WTC11 (cell line): Measurements from ENCODE around the gene HHIPL1. TPM values are rescaled to one million over a fixed set of nuclear protein-coding genes. Genes with fewer than 3 reads are reported as not detected.

Source experiments
- ATF1 ChIP-seq: sonication (generic); formaldehyde crosslinking; IDR thresholded peaks from 2 replicates; pipeline ENCODE4 v1.8.1; 2023; ENCODE audit warnings: mild to moderate bottlenecking, moderate library complexity, missing genetic modification reagents
- CREB1 ChIP-seq: sonication (generic); formaldehyde crosslinking; IDR thresholded peaks from 2 replicates; pipeline ENCODE4 v1.8.0; 2023; ENCODE audit warnings: mild to moderate bottlenecking, missing genetic modification reagents
- FOXJ3 ChIP-seq: sonication (generic); formaldehyde crosslinking; IDR thresholded peaks from 2 replicates; pipeline ENCODE4 v1.9.0; 2021; ENCODE audit warnings: missing genetic modification reagents, mild to moderate bottlenecking, borderline replicate concordance
- FOXK1 ChIP-seq: sonication (generic); formaldehyde crosslinking; IDR thresholded peaks from 2 replicates; pipeline ENCODE4 v1.8.0; 2022; ENCODE audit warnings: mild to moderate bottlenecking, moderate library complexity, missing genetic modification reagents
- GABPB1 ChIP-seq: sonication (generic); formaldehyde crosslinking; IDR thresholded peaks from 2 replicates; pipeline ENCODE4 v1.8.1; 2023; ENCODE audit warnings: mild to moderate bottlenecking, missing genetic modification reagents
- IRF2 ChIP-seq: sonication (generic); formaldehyde crosslinking; IDR thresholded peaks from 2 replicates; pipeline ENCODE4 v1.8.0; 2022; ENCODE audit warnings: low read depth, missing genetic modification reagents, borderline replicate concordance
- NFYB ChIP-seq: sonication (generic); formaldehyde crosslinking; conservative IDR thresholded peaks from 2 replicates; pipeline ENCODE4 v1.8.0; 2022; ENCODE audit warnings: low read depth, missing genetic modification reagents
- OVOL2 ChIP-seq: fragments of 250-450 bp; sonication (Bioruptor Pico); IDR thresholded peaks from 2 replicates; pipeline ENCODE4 v1.9.0; 2021; ENCODE audit warnings: mild to moderate bottlenecking, borderline replicate concordance
- SMAD3 ChIP-seq: sonication (generic); formaldehyde crosslinking; IDR thresholded peaks from 2 replicates; pipeline ENCODE4 v1.8.0; 2022; ENCODE audit warnings: missing genetic modification reagents, mild to moderate bottlenecking, borderline replicate concordance
- SOX15 ChIP-seq: fragments of 250-450 bp; sonication (Bioruptor Pico); IDR thresholded peaks from 2 replicates; pipeline ENCODE4 v1.9.0; 2021; ENCODE audit warnings: mild to moderate bottlenecking
- SP1 ChIP-seq: sonication (generic); formaldehyde crosslinking; conservative IDR thresholded peaks from 2 replicates; pipeline ENCODE4 v1.8.1; 2022; ENCODE audit warnings: missing genetic modification reagents
- TCF7 ChIP-seq: sonication (generic); formaldehyde crosslinking; IDR thresholded peaks from 2 replicates; pipeline ENCODE4 v1.8.0; 2022; ENCODE audit warnings: mild to moderate bottlenecking, low read depth, missing genetic modification reagents, moderate library complexity
- TEAD1 ChIP-seq: sonication (generic); formaldehyde crosslinking; IDR thresholded peaks from 2 replicates; pipeline ENCODE4 v1.8.0; 2022; ENCODE audit warnings: mild to moderate bottlenecking, missing genetic modification reagents
- ZBTB21 ChIP-seq: sonication (generic); formaldehyde crosslinking; IDR thresholded peaks from 2 replicates; pipeline ENCODE4 v1.8.1; 2023; ENCODE audit warnings: mild to moderate bottlenecking, missing genetic modification reagents, borderline replicate concordance
- total RNA-seq: library from RNA; stranded (reverse); gene quantifications from 3 replicates; pipeline ENCODE4 v1.2.3, GENCODE V29; 2021
- TF ChIP-seq, protein P1 (sequence below): fragments of 250-450 bp; sonication (Bioruptor Pico); IDR thresholded peaks from 2 replicates; pipeline ENCODE4 v1.9.0; 2021; ENCODE audit warnings: mild to moderate bottlenecking, borderline replicate concordance
- TF ChIP-seq, protein P2 (sequence below): sonication (generic); formaldehyde crosslinking; IDR thresholded peaks from 2 replicates; pipeline ENCODE4 v1.8.1; 2022; ENCODE audit warnings: mild to moderate bottlenecking, moderate library complexity, missing genetic modification reagents
- TF ChIP-seq, protein P3 (sequence below): fragments of 250-450 bp; sonication (Bioruptor Pico); conservative IDR thresholded peaks from 2 replicates; pipeline ENCODE4 v1.9.0; 2021; ENCODE audit warnings: mild to moderate bottlenecking
- TF ChIP-seq, protein P4 (sequence below): sonication (generic); formaldehyde crosslinking; IDR thresholded peaks from 2 replicates; pipeline ENCODE4 v1.8.0; 2022; ENCODE audit warnings: mild to moderate bottlenecking, missing genetic modification reagents
- TF ChIP-seq, protein P5 (sequence below): sonication (generic); formaldehyde crosslinking; IDR thresholded peaks from 2 replicates; pipeline ENCODE4 v1.8.1; 2023; ENCODE audit warnings: mild to moderate bottlenecking, missing genetic modification reagents, moderate library complexity
- TF ChIP-seq, protein P6 (sequence below): sonication (generic); formaldehyde crosslinking; IDR thresholded peaks from 2 replicates; pipeline ENCODE4 v1.8.1; 2023; ENCODE audit warnings: mild to moderate bottlenecking, missing genetic modification reagents, moderate library complexity
- TF ChIP-seq, protein P7 (sequence below): sonication (generic); formaldehyde crosslinking; IDR thresholded peaks from 2 replicates; pipeline ENCODE4 v1.8.0; 2022; ENCODE audit warnings: mild to moderate bottlenecking, missing genetic modification reagents
- TF ChIP-seq, protein P8 (sequence below): sonication (generic); formaldehyde crosslinking; IDR thresholded peaks from 2 replicates; pipeline ENCODE4 v1.8.1; 2022; ENCODE audit warnings: low read depth, missing genetic modification reagents, borderline replicate concordance
- TF ChIP-seq, protein P9 (sequence below): sonication (generic); formaldehyde crosslinking; IDR thresholded peaks from 2 replicates; pipeline ENCODE4 v1.8.1; 2023; ENCODE audit warnings: mild to moderate bottlenecking, missing genetic modification reagents

HHIPL1 gene
- total RNA-seq, 1 experiment from 2014 or later: 1.5 TPM

DNA sequence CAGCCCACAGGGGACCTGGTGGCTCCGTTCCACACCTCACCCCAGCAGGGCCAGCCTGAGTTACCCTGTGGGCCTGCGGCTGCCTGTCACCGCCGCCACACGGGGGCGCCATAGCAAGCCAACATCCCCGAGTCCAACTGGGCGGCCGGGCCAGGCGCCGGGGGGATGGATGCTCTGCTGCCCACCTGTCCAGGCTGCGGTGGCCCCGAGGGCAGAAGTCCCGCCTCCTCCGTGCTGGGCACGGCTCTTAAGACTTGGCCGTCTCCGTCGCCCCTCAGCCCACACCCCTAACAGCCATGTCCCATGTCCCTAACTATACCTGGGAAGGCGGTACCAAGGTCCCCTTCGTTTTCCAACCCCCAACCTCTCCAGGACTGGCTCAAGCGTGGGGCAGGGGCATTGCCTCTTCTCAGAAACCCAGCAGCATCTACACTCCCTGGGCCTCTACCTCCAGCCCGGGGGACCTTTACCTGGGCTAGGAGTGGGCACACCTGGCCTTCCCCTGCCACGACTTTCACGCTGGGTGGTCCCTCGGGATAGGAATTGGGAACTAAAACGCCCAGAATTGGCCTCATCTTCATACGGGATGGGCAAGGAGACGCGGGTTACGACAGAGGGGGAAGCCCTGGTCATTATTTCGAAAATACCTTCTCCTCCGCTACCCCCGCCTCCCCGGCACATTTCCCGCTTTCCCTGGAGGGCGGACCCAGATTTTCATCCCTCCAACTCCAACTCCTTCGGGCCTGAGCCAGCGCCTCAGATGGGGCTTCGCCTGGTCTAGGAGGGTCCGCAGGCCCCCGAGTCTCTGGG, 38.1 kb downstream of the HHIPL1 start (continued):
- TF ChIP-seq, protein P1, sequence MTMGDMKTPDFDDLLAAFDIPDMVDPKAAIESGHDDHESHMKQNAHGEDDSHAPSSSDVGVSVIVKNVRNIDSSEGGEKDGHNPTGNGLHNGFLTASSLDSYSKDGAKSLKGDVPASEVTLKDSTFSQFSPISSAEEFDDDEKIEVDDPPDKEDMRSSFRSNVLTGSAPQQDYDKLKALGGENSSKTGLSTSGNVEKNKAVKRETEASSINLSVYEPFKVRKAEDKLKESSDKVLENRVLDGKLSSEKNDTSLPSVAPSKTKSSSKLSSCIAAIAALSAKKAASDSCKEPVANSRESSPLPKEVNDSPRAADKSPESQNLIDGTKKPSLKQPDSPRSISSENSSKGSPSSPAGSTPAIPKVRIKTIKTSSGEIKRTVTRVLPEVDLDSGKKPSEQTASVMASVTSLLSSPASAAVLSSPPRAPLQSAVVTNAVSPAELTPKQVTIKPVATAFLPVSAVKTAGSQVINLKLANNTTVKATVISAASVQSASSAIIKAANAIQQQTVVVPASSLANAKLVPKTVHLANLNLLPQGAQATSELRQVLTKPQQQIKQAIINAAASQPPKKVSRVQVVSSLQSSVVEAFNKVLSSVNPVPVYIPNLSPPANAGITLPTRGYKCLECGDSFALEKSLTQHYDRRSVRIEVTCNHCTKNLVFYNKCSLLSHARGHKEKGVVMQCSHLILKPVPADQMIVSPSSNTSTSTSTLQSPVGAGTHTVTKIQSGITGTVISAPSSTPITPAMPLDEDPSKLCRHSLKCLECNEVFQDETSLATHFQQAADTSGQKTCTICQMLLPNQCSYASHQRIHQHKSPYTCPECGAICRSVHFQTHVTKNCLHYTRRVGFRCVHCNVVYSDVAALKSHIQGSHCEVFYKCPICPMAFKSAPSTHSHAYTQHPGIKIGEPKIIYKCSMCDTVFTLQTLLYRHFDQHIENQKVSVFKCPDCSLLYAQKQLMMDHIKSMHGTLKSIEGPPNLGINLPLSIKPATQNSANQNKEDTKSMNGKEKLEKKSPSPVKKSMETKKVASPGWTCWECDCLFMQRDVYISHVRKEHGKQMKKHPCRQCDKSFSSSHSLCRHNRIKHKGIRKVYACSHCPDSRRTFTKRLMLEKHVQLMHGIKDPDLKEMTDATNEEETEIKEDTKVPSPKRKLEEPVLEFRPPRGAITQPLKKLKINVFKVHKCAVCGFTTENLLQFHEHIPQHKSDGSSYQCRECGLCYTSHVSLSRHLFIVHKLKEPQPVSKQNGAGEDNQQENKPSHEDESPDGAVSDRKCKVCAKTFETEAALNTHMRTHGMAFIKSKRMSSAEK (CRISPR knock-in tag): no peak
- TF ChIP-seq TCF7 (CRISPR knock-in tag): no peak
- TF ChIP-seq CREB1 (CRISPR knock-in tag): no peak
- TF ChIP-seq, protein P2, sequence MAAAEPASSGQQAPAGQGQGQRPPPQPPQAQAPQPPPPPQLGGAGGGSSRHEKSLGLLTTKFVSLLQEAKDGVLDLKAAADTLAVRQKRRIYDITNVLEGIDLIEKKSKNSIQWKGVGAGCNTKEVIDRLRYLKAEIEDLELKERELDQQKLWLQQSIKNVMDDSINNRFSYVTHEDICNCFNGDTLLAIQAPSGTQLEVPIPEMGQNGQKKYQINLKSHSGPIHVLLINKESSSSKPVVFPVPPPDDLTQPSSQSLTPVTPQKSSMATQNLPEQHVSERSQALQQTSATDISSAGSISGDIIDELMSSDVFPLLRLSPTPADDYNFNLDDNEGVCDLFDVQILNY: 0 out of 2 replicates have a peak, but pooled peaks have one; percentile 35
- TF ChIP-seq, protein P3, sequence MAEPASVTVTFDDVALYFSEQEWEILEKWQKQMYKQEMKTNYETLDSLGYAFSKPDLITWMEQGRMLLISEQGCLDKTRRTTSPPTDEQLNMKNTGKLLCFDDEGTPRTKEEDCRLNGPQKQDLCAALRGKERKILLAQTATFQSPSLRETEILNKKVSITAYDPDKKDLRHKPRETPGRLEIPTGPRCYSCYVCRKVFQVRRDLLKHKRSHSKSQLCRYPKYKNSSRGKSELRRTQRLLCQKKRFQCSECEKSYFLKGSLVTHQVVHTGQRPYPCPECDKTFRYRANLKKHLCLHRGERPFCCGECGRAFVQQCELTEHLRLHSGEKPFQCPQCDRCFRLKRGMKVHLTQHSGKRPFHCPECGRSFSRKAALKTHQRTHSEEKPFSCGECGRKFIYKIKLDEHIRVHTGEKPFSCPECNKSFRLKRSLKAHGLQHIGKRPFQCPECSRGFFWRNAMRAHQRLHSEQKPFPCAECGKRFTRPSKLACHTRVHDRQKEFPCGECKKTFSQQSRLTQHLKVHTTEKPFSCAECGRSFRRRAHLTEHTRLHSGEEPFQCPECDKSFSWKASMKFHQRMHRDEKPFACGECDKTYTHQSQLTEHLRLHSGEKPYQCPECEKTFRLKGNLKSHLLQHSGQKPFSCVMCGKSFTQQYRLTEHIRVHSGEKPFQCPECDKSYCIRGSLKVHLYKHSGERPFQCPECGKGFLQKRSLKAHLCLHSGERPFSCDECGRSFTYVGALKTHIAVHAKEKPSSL (CRISPR knock-in tag): no peak
- TF ChIP-seq, protein P4, sequence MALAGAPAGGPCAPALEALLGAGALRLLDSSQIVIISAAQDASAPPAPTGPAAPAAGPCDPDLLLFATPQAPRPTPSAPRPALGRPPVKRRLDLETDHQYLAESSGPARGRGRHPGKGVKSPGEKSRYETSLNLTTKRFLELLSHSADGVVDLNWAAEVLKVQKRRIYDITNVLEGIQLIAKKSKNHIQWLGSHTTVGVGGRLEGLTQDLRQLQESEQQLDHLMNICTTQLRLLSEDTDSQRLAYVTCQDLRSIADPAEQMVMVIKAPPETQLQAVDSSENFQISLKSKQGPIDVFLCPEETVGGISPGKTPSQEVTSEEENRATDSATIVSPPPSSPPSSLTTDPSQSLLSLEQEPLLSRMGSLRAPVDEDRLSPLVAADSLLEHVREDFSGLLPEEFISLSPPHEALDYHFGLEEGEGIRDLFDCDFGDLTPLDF: no peak
- no peak for TF ChIP-seq FOXJ3 (CRISPR knock-in tag)
- TF ChIP-seq OVOL2 (CRISPR knock-in tag): no peak
- TF ChIP-seq FOXK1: peak; percentile 32; the same call in 1 of the 2 replicates
- TF ChIP-seq ZBTB21: no peak
- no peak for TF ChIP-seq SMAD3 (CRISPR knock-in tag)
- TF ChIP-seq, protein P5, sequence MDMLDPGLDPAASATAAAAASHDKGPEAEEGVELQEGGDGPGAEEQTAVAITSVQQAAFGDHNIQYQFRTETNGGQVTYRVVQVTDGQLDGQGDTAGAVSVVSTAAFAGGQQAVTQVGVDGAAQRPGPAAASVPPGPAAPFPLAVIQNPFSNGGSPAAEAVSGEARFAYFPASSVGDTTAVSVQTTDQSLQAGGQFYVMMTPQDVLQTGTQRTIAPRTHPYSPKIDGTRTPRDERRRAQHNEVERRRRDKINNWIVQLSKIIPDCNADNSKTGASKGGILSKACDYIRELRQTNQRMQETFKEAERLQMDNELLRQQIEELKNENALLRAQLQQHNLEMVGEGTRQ: no peak
- TF ChIP-seq IRF2 (CRISPR knock-in tag): no peak
- no peak for TF ChIP-seq GABPB1 (CRISPR knock-in tag)
- no peak for TF ChIP-seq NFYB (CRISPR knock-in tag)
- TF ChIP-seq SP1: peak; percentile 59
- TF ChIP-seq, protein P6, sequence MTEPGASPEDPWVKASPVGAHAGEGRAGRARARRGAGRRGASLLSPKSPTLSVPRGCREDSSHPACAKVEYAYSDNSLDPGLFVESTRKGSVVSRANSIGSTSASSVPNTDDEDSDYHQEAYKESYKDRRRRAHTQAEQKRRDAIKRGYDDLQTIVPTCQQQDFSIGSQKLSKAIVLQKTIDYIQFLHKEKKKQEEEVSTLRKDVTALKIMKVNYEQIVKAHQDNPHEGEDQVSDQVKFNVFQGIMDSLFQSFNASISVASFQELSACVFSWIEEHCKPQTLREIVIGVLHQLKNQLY (CRISPR knock-in tag): peak; percentile 78; the same call in 1 of the 2 replicates
- TF ChIP-seq, protein P7, sequence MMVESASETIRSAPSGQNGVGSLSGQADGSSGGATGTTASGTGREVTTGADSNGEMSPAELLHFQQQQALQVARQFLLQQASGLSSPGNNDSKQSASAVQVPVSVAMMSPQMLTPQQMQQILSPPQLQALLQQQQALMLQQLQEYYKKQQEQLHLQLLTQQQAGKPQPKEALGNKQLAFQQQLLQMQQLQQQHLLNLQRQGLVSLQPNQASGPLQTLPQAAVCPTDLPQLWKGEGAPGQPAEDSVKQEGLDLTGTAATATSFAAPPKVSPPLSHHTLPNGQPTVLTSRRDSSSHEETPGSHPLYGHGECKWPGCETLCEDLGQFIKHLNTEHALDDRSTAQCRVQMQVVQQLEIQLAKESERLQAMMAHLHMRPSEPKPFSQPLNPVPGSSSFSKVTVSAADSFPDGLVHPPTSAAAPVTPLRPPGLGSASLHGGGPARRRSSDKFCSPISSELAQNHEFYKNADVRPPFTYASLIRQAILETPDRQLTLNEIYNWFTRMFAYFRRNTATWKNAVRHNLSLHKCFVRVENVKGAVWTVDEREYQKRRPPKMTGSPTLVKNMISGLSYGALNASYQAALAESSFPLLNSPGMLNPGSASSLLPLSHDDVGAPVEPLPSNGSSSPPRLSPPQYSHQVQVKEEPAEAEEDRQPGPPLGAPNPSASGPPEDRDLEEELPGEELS (CRISPR knock-in tag): no peak
- TF ChIP-seq, protein P8, sequence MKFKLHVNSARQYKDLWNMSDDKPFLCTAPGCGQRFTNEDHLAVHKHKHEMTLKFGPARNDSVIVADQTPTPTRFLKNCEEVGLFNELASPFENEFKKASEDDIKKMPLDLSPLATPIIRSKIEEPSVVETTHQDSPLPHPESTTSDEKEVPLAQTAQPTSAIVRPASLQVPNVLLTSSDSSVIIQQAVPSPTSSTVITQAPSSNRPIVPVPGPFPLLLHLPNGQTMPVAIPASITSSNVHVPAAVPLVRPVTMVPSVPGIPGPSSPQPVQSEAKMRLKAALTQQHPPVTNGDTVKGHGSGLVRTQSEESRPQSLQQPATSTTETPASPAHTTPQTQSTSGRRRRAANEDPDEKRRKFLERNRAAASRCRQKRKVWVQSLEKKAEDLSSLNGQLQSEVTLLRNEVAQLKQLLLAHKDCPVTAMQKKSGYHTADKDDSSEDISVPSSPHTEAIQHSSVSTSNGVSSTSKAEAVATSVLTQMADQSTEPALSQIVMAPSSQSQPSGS (CRISPR knock-in tag): no peak
- no peak for TF ChIP-seq TEAD1 (CRISPR knock-in tag)
- no peak for TF ChIP-seq ATF1 (CRISPR knock-in tag)
- no peak for TF ChIP-seq SOX15
- TF ChIP-seq, protein P9, sequence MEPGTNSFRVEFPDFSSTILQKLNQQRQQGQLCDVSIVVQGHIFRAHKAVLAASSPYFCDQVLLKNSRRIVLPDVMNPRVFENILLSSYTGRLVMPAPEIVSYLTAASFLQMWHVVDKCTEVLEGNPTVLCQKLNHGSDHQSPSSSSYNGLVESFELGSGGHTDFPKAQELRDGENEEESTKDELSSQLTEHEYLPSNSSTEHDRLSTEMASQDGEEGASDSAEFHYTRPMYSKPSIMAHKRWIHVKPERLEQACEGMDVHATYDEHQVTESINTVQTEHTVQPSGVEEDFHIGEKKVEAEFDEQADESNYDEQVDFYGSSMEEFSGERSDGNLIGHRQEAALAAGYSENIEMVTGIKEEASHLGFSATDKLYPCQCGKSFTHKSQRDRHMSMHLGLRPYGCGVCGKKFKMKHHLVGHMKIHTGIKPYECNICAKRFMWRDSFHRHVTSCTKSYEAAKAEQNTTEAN (CRISPR knock-in tag): no peak
